ENCODE measurements around the gene RNF149. TPM values are rescaled to one million over a fixed set of nuclear protein-coding genes. Genes with fewer than 3 reads are reported as not detected.

Gene RNF149
- total RNA-seq, 6 donors from 2014 or later, result 104 to 202 (median 158) TPM

DNA sequence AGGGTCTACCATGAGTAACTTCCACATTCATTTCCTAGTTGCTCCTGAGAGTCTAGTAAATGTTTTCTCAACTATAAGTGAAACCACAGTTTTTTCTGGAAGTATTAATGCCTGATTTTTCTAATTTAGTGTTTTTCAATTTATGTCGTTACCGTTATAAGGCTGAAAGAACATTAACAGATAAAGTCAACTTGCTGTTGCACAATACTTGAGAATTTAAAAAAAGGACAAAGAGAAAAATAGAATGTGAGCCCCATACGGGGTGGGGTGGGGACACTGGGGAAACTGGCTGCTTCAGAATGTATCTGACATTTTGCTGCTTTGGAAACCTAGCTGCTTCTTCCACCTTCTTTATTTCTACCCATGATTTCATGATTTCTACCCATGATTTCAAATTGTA, 29.6 kb downstream of the RNF149 start:
- WGBS, 2 donors, result 63 to 69% methylated on average over 3 of the region's 3 CpGs
- H3K9me3 ChIP-seq, result no peaks in the 10 kb centered on the region
- H3K27me3 ChIP-seq, result no peaks in the 10 kb centered on the region
- H3K27ac ChIP-seq, result no peak overlapping the region
- no peak overlapping the region for H3K4me3 ChIP-seq
- DNase-seq (no peak), ATAC-seq (ENCODE audit: low FRiP score in 2 of 2) (no peak)
- peaks cover 15 to 74% (median 40%) of the 10 kb centered on the region in 4 donors for H3K36me3 ChIP-seq
- peaks cover 0 to 13% (median 5%) of the 10 kb centered on the region in 4 donors for H3K4me1 ChIP-seq
- TF ChIP-seq POLR2AphosphoS5 (IDR thresholded peaks at IDR 0.05), result no peak
- TF ChIP-seq, protein P1, sequence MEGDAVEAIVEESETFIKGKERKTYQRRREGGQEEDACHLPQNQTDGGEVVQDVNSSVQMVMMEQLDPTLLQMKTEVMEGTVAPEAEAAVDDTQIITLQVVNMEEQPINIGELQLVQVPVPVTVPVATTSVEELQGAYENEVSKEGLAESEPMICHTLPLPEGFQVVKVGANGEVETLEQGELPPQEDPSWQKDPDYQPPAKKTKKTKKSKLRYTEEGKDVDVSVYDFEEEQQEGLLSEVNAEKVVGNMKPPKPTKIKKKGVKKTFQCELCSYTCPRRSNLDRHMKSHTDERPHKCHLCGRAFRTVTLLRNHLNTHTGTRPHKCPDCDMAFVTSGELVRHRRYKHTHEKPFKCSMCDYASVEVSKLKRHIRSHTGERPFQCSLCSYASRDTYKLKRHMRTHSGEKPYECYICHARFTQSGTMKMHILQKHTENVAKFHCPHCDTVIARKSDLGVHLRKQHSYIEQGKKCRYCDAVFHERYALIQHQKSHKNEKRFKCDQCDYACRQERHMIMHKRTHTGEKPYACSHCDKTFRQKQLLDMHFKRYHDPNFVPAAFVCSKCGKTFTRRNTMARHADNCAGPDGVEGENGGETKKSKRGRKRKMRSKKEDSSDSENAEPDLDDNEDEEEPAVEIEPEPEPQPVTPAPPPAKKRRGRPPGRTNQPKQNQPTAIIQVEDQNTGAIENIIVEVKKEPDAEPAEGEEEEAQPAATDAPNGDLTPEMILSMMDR (IDR thresholded peaks at IDR 0.05), result no peak
- no peak for TF ChIP-seq EP300 (IDR thresholded peaks at IDR 0.05)
- TF ChIP-seq POLR2A (IDR thresholded peaks at IDR 0.05), result no peak

DNA sequence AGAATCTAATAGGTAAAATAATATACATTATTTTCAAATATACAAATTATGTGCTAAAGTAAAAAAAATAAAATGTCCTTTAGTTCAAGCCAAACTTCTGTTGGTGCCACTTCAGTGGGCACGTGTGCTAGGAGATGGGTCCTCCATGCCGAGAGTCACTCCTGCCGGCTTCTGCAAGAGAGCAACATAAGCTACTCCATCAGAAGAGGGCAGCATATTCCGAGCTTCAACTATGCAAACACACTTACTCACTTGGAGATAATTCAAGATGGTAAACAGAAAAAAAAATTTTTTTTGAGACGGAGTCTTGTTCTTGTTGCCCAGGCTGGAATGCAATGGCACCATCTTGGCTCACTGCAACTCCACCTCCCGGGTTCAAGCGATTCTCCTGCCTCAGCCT, 31.4 kb downstream of the RNF149 start:
- TF ChIP-seq, protein P1 (IDR thresholded peaks at IDR 0.05), result peak in 2 of 6 experiments; percentile 22 to 30
- no peak for TF ChIP-seq EP300 (IDR thresholded peaks at IDR 0.05)
- 66 to 73% methylated on average over 7 of the region's 7 CpGs for WGBS, 2 donors
- DNase-seq, result peak in 1 of 2 donors; percentile 77

DNA sequence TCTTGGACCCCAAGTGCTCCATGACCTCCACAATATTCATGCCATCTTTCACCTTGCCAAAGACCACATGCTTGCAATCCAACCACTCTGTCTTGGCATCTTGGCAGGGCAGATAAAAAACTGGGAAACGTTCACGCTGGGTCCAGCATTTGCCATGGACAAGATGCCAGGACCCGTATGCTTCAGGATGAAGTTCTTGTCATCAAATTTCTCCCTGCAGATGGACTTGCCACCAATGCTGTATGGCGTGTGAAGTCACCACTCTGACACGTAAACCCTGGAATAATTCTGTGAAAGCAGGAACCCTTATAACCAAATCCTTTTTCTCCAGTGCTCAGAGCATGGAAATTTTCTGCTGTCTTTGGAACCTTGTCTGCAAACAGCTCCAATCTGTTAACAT, 34.4 kb downstream of the RNF149 start:
- no peak for ATAC-seq (ENCODE audit: low FRiP score in 2 of 2)
- H3K27me3 ChIP-seq, result no peaks in the 10 kb centered on the region
- no peak for DNase-seq
- H3K36me3 ChIP-seq, result peaks cover 16 to 75% (median 41%) of the 10 kb centered on the region in 4 donors
- no peak overlapping the region for H3K27ac ChIP-seq
- no peaks in the 10 kb centered on the region for H3K9me3 ChIP-seq
- 91 to 96% methylated on average over 5 of the region's 5 CpGs for WGBS, 2 donors
- TF ChIP-seq POLR2AphosphoS5 (IDR thresholded peaks at IDR 0.05), result peak in 1 of 2 donors; percentile 10
- TF ChIP-seq POLR2A (IDR thresholded peaks at IDR 0.05), result no peak
- no peak overlapping the region for H3K4me3 ChIP-seq
- H3K4me1 ChIP-seq, result peaks cover 0 to 13% (median 5%) of the 10 kb centered on the region in 4 donors

More for the DNA sequence above, 31.4 kb downstream of the RNF149 start:
- H3K36me3 ChIP-seq, result peaks cover 13 to 73% (median 40%) of the 10 kb centered on the region in 4 donors
- H3K27ac ChIP-seq, result no peak overlapping the region
- peak; percentile 46 to 80 for ATAC-seq (ENCODE audit: low FRiP score in 2 of 2)
- peaks cover 0 to 13% (median 5%) of the 10 kb centered on the region in 4 donors for H3K4me1 ChIP-seq
- H3K9me3 ChIP-seq, result no peaks in the 10 kb centered on the region
- H3K4me3 ChIP-seq, result no peak overlapping the region
- H3K27me3 ChIP-seq, result no peaks in the 10 kb centered on the region

DNA sequence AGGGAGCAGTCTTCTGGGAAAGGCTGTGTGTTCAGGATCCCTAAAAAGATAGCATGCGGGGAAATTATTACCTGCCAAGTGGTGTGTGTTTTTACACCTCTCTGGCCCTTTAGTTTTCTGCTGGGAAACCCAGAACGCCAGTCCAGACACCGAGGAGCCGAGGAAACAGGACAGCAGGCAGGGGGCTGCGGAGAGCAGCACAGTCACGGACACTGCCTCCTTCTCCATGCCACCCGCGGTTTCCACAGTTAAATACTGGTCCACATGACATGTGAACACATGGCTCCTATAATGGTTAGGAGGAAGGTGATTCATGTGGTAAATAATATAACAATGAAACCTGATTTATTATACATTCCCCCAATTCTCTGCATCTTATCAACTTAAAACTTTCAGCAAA, 35.4 kb downstream of the RNF149 start:
- WGBS, 2 donors, result 73 to 90% methylated on average over 8 of the region's 8 CpGs
- Histone ChIP-seq H3K27me3 (no peaks in the 10 kb centered on the region), H3K27ac (no peak overlapping the region), H3K4me1 (peaks cover 0 to 13% (median 2%) of the 10 kb centered on the region in 4 donors), H3K9me3 (no peaks in the 10 kb centered on the region), H3K36me3 (peaks cover 24 to 77% (median 40%) of the 10 kb centered on the region in 4 donors), H3K4me3 (no peak overlapping the region)
- TF ChIP-seq EP300 (IDR thresholded peaks at IDR 0.05), result no peak
- ATAC-seq (ENCODE audit: low FRiP score in 2 of 2) (no peak), DNase-seq (no peak)

DNA sequence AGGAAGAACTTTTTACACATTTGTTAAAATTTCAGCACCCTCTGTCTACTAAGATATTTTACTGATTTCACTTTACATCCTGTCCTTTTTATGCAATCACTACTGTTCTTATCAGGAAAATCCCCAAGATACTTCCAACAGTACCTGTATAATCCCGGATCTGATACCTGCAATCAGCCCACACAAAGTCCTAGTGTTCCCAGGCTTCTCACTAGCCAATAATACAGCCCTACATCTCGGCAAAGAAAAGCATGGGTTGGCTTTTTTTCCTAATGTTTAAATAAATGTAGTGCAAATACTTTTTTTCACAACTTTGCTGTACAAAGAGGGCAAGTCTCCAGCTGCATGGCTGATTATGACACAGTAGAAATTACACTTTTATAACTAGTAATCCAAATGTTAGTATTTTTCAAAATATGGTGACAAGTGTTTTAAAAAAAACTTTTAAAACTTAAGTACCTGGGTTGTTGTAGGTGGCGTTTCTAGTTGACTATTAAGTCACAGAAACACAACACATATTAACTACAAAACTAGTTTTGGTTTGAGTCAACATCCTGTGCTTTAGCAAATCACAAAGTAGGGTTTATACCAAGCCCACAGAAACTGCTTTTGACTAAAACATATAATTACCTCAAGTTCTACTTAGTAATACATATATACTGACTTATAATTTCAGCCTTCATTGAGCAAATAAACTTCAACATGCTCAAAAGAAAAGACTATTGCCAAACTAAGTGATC, 36.3 kb downstream of the RNF149 start:
- Histone ChIP-seq H3K4me1 (peaks cover 0 to 9% (median under 1%) of the 10 kb centered on the region in 4 donors), H3K27ac (no peak overlapping the region), H3K27me3 (no peaks in the 10 kb centered on the region), H3K36me3 (peaks cover 20 to 84% (median 44%) of the 10 kb centered on the region in 4 donors), H3K4me3 (no peak overlapping the region), H3K9me3 (no peaks in the 10 kb centered on the region)
- 50 to 72% methylated on average over 3 of the region's 3 CpGs for WGBS, 2 donors
- DNase-seq (no peak), ATAC-seq (ENCODE audit: low FRiP score in 2 of 2) (no peak)
- TF ChIP-seq EP300 (IDR thresholded peaks at IDR 0.05), result no peak

DNA sequence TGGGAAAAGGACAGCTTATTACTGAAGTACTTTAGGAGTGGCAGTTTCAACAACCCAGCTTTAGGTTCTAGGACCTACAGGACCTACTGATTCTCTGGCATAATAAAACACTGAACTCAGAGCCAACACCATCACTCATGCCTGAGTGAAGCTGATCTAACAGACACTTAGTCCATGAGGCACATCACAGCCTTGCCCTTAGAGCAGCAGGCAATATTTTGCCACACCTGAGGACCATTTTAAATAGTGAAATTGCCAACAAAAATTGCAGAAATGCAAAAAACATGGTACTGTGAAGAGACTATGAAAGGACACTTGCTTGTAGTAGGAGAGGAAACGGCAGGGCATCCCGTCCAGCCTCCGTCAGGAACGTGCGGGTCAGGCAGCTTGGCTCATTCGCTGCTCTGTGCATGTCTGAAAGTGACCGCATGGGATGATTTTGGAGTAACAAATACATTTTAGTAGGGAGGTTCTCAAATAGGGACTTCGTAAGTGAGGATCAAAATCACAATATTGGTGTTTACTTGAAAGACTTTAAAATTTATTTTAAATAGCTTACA, 37.7 kb downstream of the RNF149 start:
- H3K36me3 ChIP-seq, result peaks cover 20 to 89% (median 49%) of the 10 kb centered on the region in 4 donors
- no peak overlapping the region for H3K4me3 ChIP-seq
- 91 to 98% methylated on average over 8 of the region's 8 CpGs for whole genome bisulfite sequencing, 2 donors
- TF ChIP-seq, protein P1 (IDR thresholded peaks at IDR 0.05), result no peak
- TF ChIP-seq POLR2A (IDR thresholded peaks at IDR 0.05) (no peak), POLR2AphosphoS5 (IDR thresholded peaks at IDR 0.05) (no peak), EP300 (IDR thresholded peaks at IDR 0.05) (no peak)
- DNase-seq (peak in 1 of 2 donors; percentile 24), ATAC-seq (ENCODE audit: low FRiP score in 2 of 2) (no peak)
- H3K27ac ChIP-seq, result no peak overlapping the region
- H3K27me3 ChIP-seq, result no peaks in the 10 kb centered on the region
- no peaks in the 10 kb centered on the region for H3K9me3 ChIP-seq
- no peaks in the 10 kb centered on the region for H3K4me1 ChIP-seq
